ENCODE data around the gene GEN1.
A peak's percentile ranks its signal among the peaks of the same experiment; 100 is the strongest.

Gene GEN1

GRCh38 chr2:17813742-17814473 lies 60.0 kb downstream of the GEN1 start:
- no peak overlapping the region for H3K4me3 ChIP-seq (ENCODE audit: low read length)
- no peak for TF ChIP-seq CTCF (IDR thresholded peaks at IDR 0.05; ENCODE audit: insufficient read depth, low read depth, low read length, missing control alignments)
- DNase-seq (ENCODE audit: low read depth): peak; percentile 11

- peak; percentile 70 for DNase-seq (ENCODE audit: low read depth)
- no peak overlapping the region for H3K4me3 ChIP-seq (ENCODE audit: low read length)
- no peak for TF ChIP-seq CTCF (IDR thresholded peaks at IDR 0.05; ENCODE audit: insufficient read depth, low read depth, low read length, missing control alignments)
Observed at GRCh38 chr2:17814601-17815000, 60.7 kb downstream of the GEN1 start.

- H3K4me3 ChIP-seq (ENCODE audit: low read length): no peak overlapping the region
- TF ChIP-seq CTCF (IDR thresholded peaks at IDR 0.05; ENCODE audit: insufficient read depth, low read depth, low read length, missing control alignments): no peak
- peak; percentile 91 for DNase-seq (ENCODE audit: low read depth)
Observed at GRCh38 chr2:17815468-17816184, 61.7 kb downstream of the GEN1 start.

- TF ChIP-seq CTCF (IDR thresholded peaks at IDR 0.05; ENCODE audit: insufficient read depth, low read depth, low read length, missing control alignments): no peak
- DNase-seq (ENCODE audit: low read depth): no peak
- H3K4me3 ChIP-seq (ENCODE audit: low read length): no peak within 1 kb of the TSS
Observed at GRCh38 chr2:17816396-17817245, 62.7 kb downstream of the GEN1 start, which contains the start of gene MSGN1. Gene MSGN1 (plus strand): TSS chr2:17816460. CDS start chr2:17816519, 59 bp downstream.

- no peak for DNase-seq (ENCODE audit: low read depth)
- no peak overlapping the region for H3K4me3 ChIP-seq (ENCODE audit: low read length)
- TF ChIP-seq CTCF (IDR thresholded peaks at IDR 0.05; ENCODE audit: insufficient read depth, low read depth, low read length, missing control alignments): no peak
Observed at GRCh38 chr2:17818235-17818815, 64.4 kb downstream of the GEN1 start.

GRCh38 chr2:17821080-17821479 lies 67.1 kb downstream of the GEN1 start:
- H3K4me3 ChIP-seq (ENCODE audit: low read length): no peak overlapping the region
- DNase-seq (ENCODE audit: low read depth): no peak
- no peak for TF ChIP-seq CTCF (IDR thresholded peaks at IDR 0.05; ENCODE audit: insufficient read depth, low read depth, low read length, missing control alignments)

Data from epithelial cell of esophagus (primary cell).